Spleen (tissue), 7 donors: ENCODE results near the gene ZNF619.

ENCODE experiments used
- CTCF ChIP-seq, 11 experiments: fragments of 200-600 bp in 7 of 11; fragments of 450-650 bp in 4 of 11; sonication (generic) in 4 of 11; IDR thresholded peaks in 8 of 11; conservative IDR thresholded peaks in 3 of 11; 1 replicate in 7 of 11; 2 replicates in 4 of 11; pipeline versions ENCODE4 v1.4.0 to v1.8.0; 2016 to 2021; ENCODE audit warnings: antibody characterized with exemption in 11 of 11, inconsistent platforms in 4 of 11, mild to moderate bottlenecking in 1 of 11
- POLR2A ChIP-seq, 3 donors: fragments of 450-650 bp; IDR thresholded peaks; one replicate each; pipeline ENCODE4 v1.5.1; 2017; ENCODE audit warnings: antibody characterized with exemption in 3 of 3, mild to moderate bottlenecking in 1 of 3
- POLR2AphosphoS5 ChIP-seq, 3 donors: sonication (generic); formaldehyde crosslinking; IDR thresholded peaks; one replicate each; pipeline ENCODE4 v1.5.1; 2017; ENCODE audit warnings: antibody characterized with exemption in 3 of 3
- donor health status: DM: no; HTN: no; CAD: no; lungs with moderate emphysema.
- donor health status: DM: no; HTN: no; CAD: no.
- donor health status: DM: no; HTN: no; CAD: no.

DNA sequence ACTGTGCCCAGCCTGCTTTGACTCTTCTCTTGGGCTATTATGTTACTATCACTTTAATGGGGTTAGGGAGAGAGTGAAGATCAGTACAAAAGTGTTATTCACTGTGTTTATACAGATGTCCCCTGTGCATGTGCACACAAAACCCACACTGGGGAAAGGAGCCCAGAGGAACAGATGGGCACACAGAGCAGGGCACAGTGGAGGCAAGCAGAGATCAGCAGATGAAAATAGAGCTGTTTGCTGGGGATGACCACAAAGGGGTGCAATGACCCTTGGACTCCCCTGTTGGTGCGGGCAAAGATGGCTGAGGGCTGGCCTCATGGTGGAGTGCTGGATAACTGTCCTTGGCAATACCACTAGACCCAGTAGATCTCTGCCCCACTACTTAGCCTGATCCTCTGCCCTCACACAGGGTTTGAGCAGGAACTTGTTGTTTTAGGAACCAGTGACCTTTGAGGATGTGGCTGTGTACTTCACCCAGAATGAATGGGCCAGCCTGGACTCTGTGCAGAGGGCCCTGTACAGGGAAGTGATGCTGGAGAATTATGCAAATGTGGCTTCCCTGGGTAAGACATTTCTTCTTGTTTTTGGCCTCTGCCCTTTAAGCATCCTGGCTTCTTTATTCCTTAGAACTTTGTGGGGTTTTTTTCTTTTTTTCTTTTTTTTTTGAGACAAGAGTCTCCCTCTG lies 34.3 kb downstream of the ZNF619 start:
- TF ChIP-seq POLR2AphosphoS5 (IDR thresholded peaks at IDR 0.05) (no peak), CTCF (IDR thresholded peaks at IDR 0.05 in 8 of 11, conservative IDR thresholded peaks at IDR 0.05 in 3 of 11) (no peak), POLR2A (IDR thresholded peaks at IDR 0.05) (no peak)
